ENCODE results near the gene PRKAR2B. TPM values are rescaled to one million over a fixed set of nuclear protein-coding genes. Genes with fewer than 3 reads are reported as not detected.
"Not testable (repeated sequence)": the region's sequence is repeated elsewhere in the genome, so short reads cannot be mapped to it uniquely, and the experiment has no call there.

Gene PRKAR2B
- polyA plus RNA-seq, 2 donors, result 2.9 to 6.5 TPM

DNA sequence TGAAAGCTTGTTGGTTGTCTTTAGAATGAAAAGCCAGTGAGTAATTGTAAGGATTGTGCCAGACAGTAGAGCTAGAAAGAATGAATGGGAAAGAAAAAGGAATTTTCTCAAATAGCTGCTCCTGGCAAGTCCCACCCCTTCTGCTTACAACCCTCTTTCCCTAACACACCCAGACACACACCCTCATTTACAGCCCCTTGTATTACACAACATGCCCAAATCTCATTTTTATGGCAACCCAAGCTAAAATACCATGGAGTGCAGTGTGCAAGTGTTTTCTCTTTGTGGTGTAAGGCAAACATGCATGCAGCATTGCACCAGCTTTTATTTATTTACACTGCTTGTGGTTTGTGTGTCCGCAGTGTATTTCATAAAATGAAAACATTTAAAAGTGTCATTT is 1.5 kb downstream of the PRKAR2B start:
- Histone ChIP-seq H3K4me1 (ENCODE audit: control insufficient read depth in 2 of 2, insufficient read depth in 2 of 2, low read length in 1 of 2) (peaks cover 0 to 4% of the 10 kb centered on the region in 2 donors), H3K36me3 (ENCODE audit: control insufficient read depth in 2 of 2, insufficient read depth in 2 of 2, low read length in 1 of 2) (no peaks in the 10 kb centered on the region), H3K27me3 (ENCODE audit: control insufficient read depth in 1 of 2, insufficient read depth in 2 of 2, low read length in 2 of 2) (no peaks in the 10 kb centered on the region), H3K27ac (ENCODE audit: low read depth in 2 of 2, low read length in 1 of 2) (no peak overlapping the region), H3K9me3 (ENCODE audit: control insufficient read depth in 2 of 2, insufficient read depth in 1 of 2, low read depth in 1 of 2, low read length in 1 of 2) (no peaks in the 10 kb centered on the region), H3K4me3 (ENCODE audit: low read depth in 1 of 2, low read length in 2 of 2) (peak overlapping the region in 1 of 2 donors; percentile 6)
- WGBS, 2 donors, result 43 to 55% methylated on average over 1 of the region's 1 CpG

GRCh38 chr7:107046491-107047259 is 2.2 kb downstream of the PRKAR2B start:
- Histone ChIP-seq H3K9me3 (ENCODE audit: control insufficient read depth in 2 of 2, insufficient read depth in 1 of 2, low read depth in 1 of 2, low read length in 1 of 2) (no peaks in the 10 kb centered on the region), H3K4me1 (ENCODE audit: control insufficient read depth in 2 of 2, insufficient read depth in 2 of 2, low read length in 1 of 2) (peaks cover 0 to 4% of the 10 kb centered on the region in 2 donors), H3K36me3 (ENCODE audit: control insufficient read depth in 2 of 2, insufficient read depth in 2 of 2, low read length in 1 of 2) (no peaks in the 10 kb centered on the region), H3K4me3 (ENCODE audit: low read depth in 1 of 2, low read length in 2 of 2) (no peak overlapping the region), H3K27me3 (ENCODE audit: control insufficient read depth in 1 of 2, insufficient read depth in 2 of 2, low read length in 2 of 2) (no peaks in the 10 kb centered on the region), H3K27ac (ENCODE audit: low read depth in 2 of 2, low read length in 1 of 2) (no peak overlapping the region)
- WGBS, 2 donors, result 75 to 78% methylated on average over 7 of the region's 7 CpGs

DNA sequence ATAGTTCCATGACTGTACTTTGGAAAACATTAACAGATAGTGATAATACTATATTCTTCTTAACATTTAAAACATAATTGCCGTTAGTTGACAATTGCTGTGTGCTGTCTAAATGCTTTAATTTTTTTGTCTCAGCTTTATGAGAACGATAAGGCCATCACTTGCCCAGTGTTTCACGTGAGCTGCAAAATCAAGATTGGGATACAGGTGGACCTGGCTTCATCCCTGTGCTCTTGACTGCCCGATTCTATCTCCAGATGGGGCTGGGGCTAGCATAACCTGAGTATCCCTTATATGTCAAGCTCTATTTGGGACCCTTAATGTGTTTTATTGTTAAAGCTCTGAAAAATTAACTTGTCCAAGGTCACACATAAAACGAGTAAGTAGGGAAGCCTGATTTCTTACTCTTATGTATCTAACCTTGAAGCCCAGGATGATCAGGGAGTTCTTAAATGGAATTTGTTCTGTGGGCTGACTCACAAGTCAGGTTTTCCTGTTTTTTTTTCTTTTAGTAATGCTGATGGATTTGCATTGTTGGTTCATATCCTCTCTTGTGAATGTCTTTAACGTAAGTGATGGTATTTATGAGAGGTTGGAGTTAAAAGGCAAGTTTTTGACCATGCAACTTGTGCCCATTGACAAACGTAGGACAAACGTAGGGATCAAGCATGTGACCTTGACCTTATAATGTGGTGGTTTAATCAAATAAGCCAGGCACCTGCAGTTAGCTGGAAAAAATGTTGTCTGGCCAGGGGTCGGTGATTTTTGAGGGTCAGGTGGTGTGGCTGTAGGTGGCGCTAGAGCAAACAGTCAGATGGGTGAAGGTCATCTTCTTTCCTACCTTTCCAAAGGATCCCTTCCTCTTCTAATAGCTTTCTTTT is 3.6 kb downstream of the PRKAR2B start:
- Histone ChIP-seq H3K4me3 (ENCODE audit: low read depth in 1 of 2, low read length in 2 of 2) (no peak overlapping the region), H3K36me3 (ENCODE audit: control insufficient read depth in 2 of 2, insufficient read depth in 2 of 2, low read length in 1 of 2) (no peaks in the 10 kb centered on the region), H3K9me3 (ENCODE audit: control insufficient read depth in 2 of 2, insufficient read depth in 1 of 2, low read depth in 1 of 2, low read length in 1 of 2) (no peaks in the 10 kb centered on the region), H3K27ac (ENCODE audit: low read depth in 2 of 2, low read length in 1 of 2) (no peak overlapping the region), H3K27me3 (ENCODE audit: control insufficient read depth in 1 of 2, insufficient read depth in 2 of 2, low read length in 2 of 2) (no peaks in the 10 kb centered on the region), H3K4me1 (ENCODE audit: control insufficient read depth in 2 of 2, insufficient read depth in 2 of 2, low read length in 1 of 2) (peaks cover 0 to 4% of the 10 kb centered on the region in 2 donors)
- whole genome bisulfite sequencing, 2 donors, result 82 to 88% methylated on average over 10 of the region's 10 CpGs

DNA sequence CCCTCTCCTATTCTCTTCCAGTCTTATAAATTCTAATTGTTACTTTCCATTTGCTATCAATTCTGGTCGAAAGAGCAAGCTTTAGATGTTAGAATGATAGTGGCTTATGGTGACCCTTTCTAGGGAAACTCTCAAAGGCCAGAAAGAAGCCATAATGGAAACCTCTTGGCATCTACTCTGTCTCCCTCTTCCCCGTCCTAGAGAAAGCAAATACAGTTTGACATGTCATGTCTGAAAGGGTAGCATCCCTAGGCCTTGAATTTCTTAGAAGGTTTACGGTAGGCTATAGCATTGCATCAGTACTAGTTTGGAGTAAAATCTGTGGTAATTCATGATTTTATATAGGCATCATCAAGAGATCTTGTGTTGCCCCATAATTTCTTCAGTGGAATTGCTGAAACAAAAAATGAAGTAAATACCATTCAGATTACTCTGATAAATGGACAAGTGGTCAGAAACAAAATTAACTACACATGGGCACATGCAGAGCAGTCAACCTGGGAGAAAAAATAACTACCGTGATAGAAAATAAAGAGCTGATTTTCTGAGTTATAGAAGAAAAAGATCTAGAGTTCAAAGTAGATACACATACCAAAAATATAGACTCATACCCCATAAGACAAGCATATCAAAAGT is 4.4 kb downstream of the PRKAR2B start:
- no peaks in the 10 kb centered on the region for H3K9me3 ChIP-seq (ENCODE audit: control insufficient read depth in 2 of 2, insufficient read depth in 1 of 2, low read depth in 1 of 2, low read length in 1 of 2)
- H3K27ac ChIP-seq (ENCODE audit: low read depth in 2 of 2, low read length in 1 of 2), result no peak overlapping the region
- H3K36me3 ChIP-seq (ENCODE audit: control insufficient read depth in 2 of 2, insufficient read depth in 2 of 2, low read length in 1 of 2), result no peaks in the 10 kb centered on the region
- 87 to 96% methylated on average over 4 of the region's 4 CpGs for WGBS, 2 donors
- peaks cover 0 to 4% of the 10 kb centered on the region in 2 donors for H3K4me1 ChIP-seq (ENCODE audit: control insufficient read depth in 2 of 2, insufficient read depth in 2 of 2, low read length in 1 of 2)
- H3K4me3 ChIP-seq (ENCODE audit: low read depth in 1 of 2, low read length in 2 of 2), result no peak overlapping the region
- H3K27me3 ChIP-seq (ENCODE audit: control insufficient read depth in 1 of 2, insufficient read depth in 2 of 2, low read length in 2 of 2), result no peaks in the 10 kb centered on the region

GRCh38 chr7:107049480-107049879 is 5.0 kb downstream of the PRKAR2B start:
- H3K27ac ChIP-seq (ENCODE audit: low read depth in 2 of 2, low read length in 1 of 2), result no peak overlapping the region
- WGBS, 2 donors, result 83 to 95% methylated on average over 1 of the region's 1 CpG

DNA sequence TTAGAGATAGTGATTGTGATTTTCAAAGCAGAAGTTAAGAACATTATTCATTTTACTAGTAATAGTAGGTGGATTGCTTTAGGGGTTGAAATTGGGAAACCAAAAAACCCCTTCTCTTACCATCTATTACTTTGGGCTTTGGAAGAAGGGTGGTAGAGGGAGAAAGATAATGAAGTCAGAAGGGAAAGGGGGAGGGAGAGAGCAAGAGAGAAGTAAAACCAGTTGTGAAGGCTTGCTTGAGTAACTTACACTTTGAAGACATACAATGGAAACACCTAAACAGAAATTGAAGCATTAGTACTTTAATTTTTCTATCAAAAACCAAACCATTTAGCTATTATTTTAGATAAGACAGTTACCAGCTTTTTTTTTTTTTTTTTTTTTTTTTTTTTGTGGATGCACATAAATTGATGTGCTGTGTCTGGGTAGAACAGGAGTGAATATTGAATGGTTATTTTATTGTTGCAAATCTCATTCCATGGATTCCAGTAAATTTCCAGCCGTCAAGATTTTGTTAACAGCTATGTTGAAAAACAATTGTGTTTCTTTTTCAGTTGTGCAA is 5.5 kb downstream of the PRKAR2B start:
- H3K27me3 ChIP-seq (ENCODE audit: control insufficient read depth in 1 of 2, insufficient read depth in 2 of 2, low read length in 2 of 2), result no peaks in the 10 kb centered on the region
- H3K36me3 ChIP-seq (ENCODE audit: control insufficient read depth in 2 of 2, insufficient read depth in 2 of 2, low read length in 1 of 2), result no peaks in the 10 kb centered on the region
- no peak overlapping the region for H3K27ac ChIP-seq (ENCODE audit: low read depth in 2 of 2, low read length in 1 of 2)
- H3K4me1 ChIP-seq (ENCODE audit: control insufficient read depth in 2 of 2, insufficient read depth in 2 of 2, low read length in 1 of 2), result peaks cover 0 to 2% of the 10 kb centered on the region in 2 donors
- H3K9me3 ChIP-seq (ENCODE audit: control insufficient read depth in 2 of 2, insufficient read depth in 1 of 2, low read depth in 1 of 2, low read length in 1 of 2), result no peaks in the 10 kb centered on the region
- WGBS, 2 donors, result 81 to 86% methylated on average over 1 of the region's 1 CpG
- H3K4me3 ChIP-seq (ENCODE audit: low read depth in 1 of 2, low read length in 2 of 2), result no peak overlapping the region

More at GRCh38 chr7:107049480-107049879, 5.0 kb downstream of the PRKAR2B start:
- Histone ChIP-seq H3K4me1 (ENCODE audit: control insufficient read depth in 2 of 2, insufficient read depth in 2 of 2, low read length in 1 of 2) (peaks cover 0 to 4% of the 10 kb centered on the region in 2 donors), H3K27me3 (ENCODE audit: control insufficient read depth in 1 of 2, insufficient read depth in 2 of 2, low read length in 2 of 2) (no peaks in the 10 kb centered on the region), H3K4me3 (ENCODE audit: low read depth in 1 of 2, low read length in 2 of 2) (no peak overlapping the region), H3K36me3 (ENCODE audit: control insufficient read depth in 2 of 2, insufficient read depth in 2 of 2, low read length in 1 of 2) (no peaks in the 10 kb centered on the region), H3K9me3 (ENCODE audit: control insufficient read depth in 2 of 2, insufficient read depth in 1 of 2, low read depth in 1 of 2, low read length in 1 of 2) (no peaks in the 10 kb centered on the region)

DNA sequence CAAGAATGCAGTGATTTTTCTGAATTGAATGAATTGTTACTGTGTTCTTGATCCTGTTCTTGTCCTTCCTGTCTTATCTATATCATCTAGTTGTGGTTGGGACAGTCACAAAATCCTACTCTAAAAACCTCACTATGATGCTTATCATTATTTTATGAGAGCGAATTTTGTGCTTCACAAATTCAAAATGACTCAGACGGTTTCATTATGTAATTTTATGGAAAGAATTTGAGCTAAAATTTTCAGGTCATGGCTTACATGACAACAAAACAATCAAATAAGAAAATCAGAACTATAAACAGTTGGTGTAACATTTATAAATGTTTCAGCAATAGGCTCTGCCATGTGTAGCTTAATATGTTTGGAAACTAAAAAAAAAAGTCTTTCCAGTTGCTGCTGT is 6.9 kb downstream of the PRKAR2B start:
- Histone ChIP-seq H3K4me3 (ENCODE audit: low read depth in 1 of 2, low read length in 2 of 2) (no peak overlapping the region), H3K27me3 (ENCODE audit: control insufficient read depth in 1 of 2, insufficient read depth in 2 of 2, low read length in 2 of 2) (no peaks in the 10 kb centered on the region), H3K9me3 (ENCODE audit: control insufficient read depth in 2 of 2, insufficient read depth in 1 of 2, low read depth in 1 of 2, low read length in 1 of 2) (no peaks in the 10 kb centered on the region), H3K4me1 (ENCODE audit: control insufficient read depth in 2 of 2, insufficient read depth in 2 of 2, low read length in 1 of 2) (no peaks in the 10 kb centered on the region), H3K27ac (ENCODE audit: low read depth in 2 of 2, low read length in 1 of 2) (no peak overlapping the region), H3K36me3 (ENCODE audit: control insufficient read depth in 2 of 2, insufficient read depth in 2 of 2, low read length in 1 of 2) (no peaks in the 10 kb centered on the region)
- WGBS, 2 donors, result 48 to 53% methylated on average over 2 of the region's 2 CpGs

DNA sequence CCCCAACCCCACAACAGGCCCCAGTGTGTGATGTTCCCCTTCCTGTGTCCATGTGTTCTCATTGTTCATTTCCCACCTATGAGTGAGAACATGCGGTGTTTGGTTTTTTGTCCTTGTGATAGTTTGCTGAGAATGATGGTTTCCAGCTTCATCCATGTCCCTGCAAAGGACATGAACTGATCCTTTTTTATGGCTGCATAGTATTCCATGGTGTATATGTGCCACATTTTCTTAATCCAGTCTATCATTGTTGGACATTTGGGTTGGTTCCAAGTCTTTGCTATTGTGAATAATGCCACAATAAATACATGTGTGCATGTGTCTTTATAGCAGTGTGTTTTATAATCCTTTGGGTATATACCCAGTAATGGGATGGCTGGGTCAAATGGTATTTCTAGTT is 10.5 kb downstream of the PRKAR2B start:
- not testable (repeated sequence) for H3K36me3 ChIP-seq (ENCODE audit: control insufficient read depth in 2 of 2, insufficient read depth in 2 of 2, low read length in 1 of 2); H3K4me1 ChIP-seq (ENCODE audit: control insufficient read depth in 2 of 2, insufficient read depth in 2 of 2, low read length in 1 of 2); H3K4me3 ChIP-seq (ENCODE audit: low read depth in 1 of 2, low read length in 2 of 2); H3K27ac ChIP-seq (ENCODE audit: low read depth in 2 of 2, low read length in 1 of 2); H3K27me3 ChIP-seq (ENCODE audit: control insufficient read depth in 1 of 2, insufficient read depth in 2 of 2, low read length in 2 of 2); H3K9me3 ChIP-seq (ENCODE audit: control insufficient read depth in 2 of 2, insufficient read depth in 1 of 2, low read depth in 1 of 2, low read length in 1 of 2)
- WGBS, 2 donors, result 57 to 100% methylated on average over 1 of the region's 1 CpG

DNA sequence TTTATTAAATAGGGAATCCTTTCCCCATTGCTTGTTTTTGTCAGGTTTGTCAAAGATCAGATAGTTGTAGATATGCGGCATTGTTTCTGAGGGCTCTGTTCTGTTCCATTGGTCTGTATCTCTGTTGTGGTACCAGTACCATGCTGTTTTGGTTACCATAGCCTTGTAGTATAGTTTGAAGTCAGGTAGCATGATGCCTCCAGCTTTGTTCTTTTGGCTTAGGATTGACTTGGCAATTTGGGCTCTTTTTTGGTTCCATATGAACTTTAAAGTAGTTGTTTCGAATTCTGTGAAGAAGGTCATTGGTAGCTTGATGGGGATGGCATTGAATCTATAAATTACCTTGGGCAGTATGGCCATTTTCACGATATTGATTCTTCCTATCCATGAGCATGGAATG is 11.6 kb downstream of the PRKAR2B start:
- H3K27me3 ChIP-seq (ENCODE audit: control insufficient read depth in 1 of 2, insufficient read depth in 2 of 2, low read length in 2 of 2); H3K4me3 ChIP-seq (ENCODE audit: low read depth in 1 of 2, low read length in 2 of 2); H3K36me3 ChIP-seq (ENCODE audit: control insufficient read depth in 2 of 2, insufficient read depth in 2 of 2, low read length in 1 of 2); H3K9me3 ChIP-seq (ENCODE audit: control insufficient read depth in 2 of 2, insufficient read depth in 1 of 2, low read depth in 1 of 2, low read length in 1 of 2); H3K4me1 ChIP-seq (ENCODE audit: control insufficient read depth in 2 of 2, insufficient read depth in 2 of 2, low read length in 1 of 2); H3K27ac ChIP-seq (ENCODE audit: low read depth in 2 of 2, low read length in 1 of 2): not testable (repeated sequence)
- WGBS, 2 donors, result 93% methylated on average over 2 to 3 of the region's 3 CpGs
